22Rv1 (cell line): Measurements from ENCODE around the gene ERGIC1.

Experiments
- H3K27ac ChIP-seq: fragments of 450-650 bp; 2 replicates; pipeline ENCODE4 v1.5.1; 2017
- ZFX ChIP-seq: fragments of 450-650 bp; IDR thresholded peaks from 2 replicates; pipeline ENCODE4 v1.6.1; 2017; ENCODE audit warnings: antibody characterized with exemption, borderline replicate concordance
- TF ChIP-seq, protein P1 (sequence below): fragments of 450-650 bp; IDR thresholded peaks from 2 replicates; pipeline ENCODE4 v1.5.1; 2017; ENCODE audit warnings: mild to moderate bottlenecking

ERGIC1 gene

DNA sequence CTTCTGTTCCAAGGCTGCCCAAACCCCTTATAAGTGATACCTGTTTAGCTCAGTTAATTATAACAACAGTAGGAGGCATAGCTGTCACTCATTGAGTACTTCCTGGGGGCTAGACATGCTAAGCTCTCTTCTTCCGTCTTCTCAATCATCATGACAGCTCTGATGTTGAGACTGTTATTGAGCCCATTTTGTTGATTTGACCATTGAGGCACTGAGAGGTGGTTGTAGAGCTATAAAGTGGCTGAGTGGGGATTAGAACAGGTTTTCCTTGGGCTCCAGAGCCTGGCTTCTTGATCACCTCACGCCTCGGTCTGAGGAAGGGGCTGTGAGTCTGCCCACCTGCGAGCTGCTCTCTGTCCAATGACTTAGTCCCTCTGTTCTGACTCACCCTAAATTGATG, 99.2 kb downstream of the ERGIC1 start:
- no peak for TF ChIP-seq ZFX
- TF ChIP-seq, protein P1, sequence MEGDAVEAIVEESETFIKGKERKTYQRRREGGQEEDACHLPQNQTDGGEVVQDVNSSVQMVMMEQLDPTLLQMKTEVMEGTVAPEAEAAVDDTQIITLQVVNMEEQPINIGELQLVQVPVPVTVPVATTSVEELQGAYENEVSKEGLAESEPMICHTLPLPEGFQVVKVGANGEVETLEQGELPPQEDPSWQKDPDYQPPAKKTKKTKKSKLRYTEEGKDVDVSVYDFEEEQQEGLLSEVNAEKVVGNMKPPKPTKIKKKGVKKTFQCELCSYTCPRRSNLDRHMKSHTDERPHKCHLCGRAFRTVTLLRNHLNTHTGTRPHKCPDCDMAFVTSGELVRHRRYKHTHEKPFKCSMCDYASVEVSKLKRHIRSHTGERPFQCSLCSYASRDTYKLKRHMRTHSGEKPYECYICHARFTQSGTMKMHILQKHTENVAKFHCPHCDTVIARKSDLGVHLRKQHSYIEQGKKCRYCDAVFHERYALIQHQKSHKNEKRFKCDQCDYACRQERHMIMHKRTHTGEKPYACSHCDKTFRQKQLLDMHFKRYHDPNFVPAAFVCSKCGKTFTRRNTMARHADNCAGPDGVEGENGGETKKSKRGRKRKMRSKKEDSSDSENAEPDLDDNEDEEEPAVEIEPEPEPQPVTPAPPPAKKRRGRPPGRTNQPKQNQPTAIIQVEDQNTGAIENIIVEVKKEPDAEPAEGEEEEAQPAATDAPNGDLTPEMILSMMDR, result no peak
- no peak overlapping the region for H3K27ac ChIP-seq

DNA sequence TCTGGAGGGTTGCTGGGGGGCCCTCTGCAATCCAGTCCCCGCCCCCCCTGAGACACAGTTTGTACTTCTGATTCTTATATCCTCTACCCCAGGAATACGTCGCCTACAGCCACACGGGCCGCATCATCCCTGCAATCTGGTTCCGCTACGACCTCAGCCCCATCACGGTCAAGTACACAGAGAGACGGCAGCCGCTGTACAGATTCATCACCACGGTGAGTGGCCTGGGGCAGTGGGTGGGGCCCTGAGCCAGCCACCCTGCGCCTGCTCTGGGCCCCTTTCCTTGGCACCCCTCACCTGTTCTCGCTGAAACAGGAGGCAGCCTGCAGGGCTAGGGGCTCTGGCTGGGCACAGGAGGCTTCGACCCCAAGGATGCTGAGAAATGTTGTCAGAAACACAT, 101.0 kb downstream of the ERGIC1 start:
- H3K27ac ChIP-seq, result no peak overlapping the region
- no peak for TF ChIP-seq ZFX
- TF ChIP-seq, protein P1, result no peak

GRCh38 chr5:172936401-172936800, 102.3 kb downstream of the ERGIC1 start:
- no peak overlapping the region for H3K27ac ChIP-seq

GRCh38 chr5:172939071-172939470, 105.0 kb downstream of the ERGIC1 start:
- no peak for TF ChIP-seq ZFX
- TF ChIP-seq, protein P1, result peak; percentile 47
- no peak overlapping the region for H3K27ac ChIP-seq

More at GRCh38 chr5:172936401-172936800, 102.3 kb downstream of the ERGIC1 start:
- no peak for TF ChIP-seq ZFX
- TF ChIP-seq, protein P1, result no peak

- TF ChIP-seq, protein P1, result no peak
- no peak for TF ChIP-seq ZFX
- H3K27ac ChIP-seq, result no peak overlapping the region
Measured at GRCh38 chr5:172939611-172940267, 105.7 kb downstream of the ERGIC1 start.

DNA sequence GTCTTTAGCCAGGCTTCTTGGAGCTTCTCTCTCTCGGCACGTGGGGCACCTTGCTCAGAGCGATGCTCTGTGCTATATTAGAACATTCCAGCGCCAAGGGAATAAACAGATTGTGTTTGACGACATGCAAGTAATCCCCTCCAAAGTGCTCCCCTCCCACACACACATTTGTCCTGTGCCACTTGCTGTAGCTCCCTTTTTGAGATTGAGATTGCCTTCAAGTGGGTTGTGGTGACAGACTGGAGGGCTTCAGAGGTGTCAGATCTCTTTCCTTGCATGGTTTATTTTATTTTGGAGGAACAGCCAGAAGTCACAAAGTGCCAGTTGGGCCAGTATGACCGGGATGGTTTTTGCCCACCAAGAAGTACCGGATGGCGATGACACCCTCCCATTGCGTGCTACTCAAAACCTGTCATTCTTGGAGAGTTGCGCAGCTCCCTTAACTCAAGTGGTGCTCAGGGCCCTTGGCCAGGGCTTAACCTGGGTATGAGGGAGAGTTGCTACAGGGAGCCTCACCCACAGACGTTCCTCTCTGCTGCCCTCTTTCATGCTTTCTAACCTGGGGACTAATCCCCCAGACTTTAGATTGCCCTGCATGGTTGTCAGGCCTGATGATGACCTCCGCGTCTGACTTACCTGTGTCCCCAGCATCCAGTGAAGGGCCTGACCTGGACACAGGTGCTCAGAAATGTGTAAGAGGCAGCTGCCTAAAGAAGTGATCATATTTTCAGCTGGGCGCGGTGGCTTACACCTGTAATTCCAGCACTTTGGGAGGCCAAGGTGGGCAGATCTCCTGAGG, 106.4 kb downstream of the ERGIC1 start:
- TF ChIP-seq ZFX, result no peak
- TF ChIP-seq, protein P1, result no peak
- no peak overlapping the region for H3K27ac ChIP-seq

- TF ChIP-seq, protein P1, result no peak
- no peak for TF ChIP-seq ZFX
- H3K27ac ChIP-seq, result no peak overlapping the region
Measured at GRCh38 chr5:172941067-172941516, 107.0 kb downstream of the ERGIC1 start.
